Effector CD8-positive, alpha-beta T cell (primary cell): ENCODE results near the gene UTS2.

Experiments used
- DNase-seq: peaks from one replicate; lab custom pipeline; 2025; lab: John Stamatoyannopoulos, UW

Gene UTS2

DNA sequence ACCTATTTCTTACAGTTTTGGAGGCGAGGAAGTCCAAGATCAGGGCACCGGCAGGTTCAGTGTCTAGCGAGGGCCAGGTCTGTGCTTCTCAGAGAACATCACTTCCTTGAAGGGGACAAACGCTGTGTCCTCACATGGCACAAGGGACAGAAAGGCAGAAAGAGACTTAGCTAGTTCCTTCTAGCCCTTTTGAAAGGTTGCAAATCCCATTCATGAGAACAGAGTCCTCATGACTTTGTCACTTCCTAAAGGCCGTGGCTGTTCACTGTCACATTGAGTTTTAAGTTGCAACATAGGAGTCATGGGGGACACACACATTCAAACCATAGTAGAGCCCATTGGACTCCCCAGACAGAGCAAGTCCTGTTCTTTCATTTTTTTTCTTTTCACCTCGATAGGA lies 41.4 kb downstream of the UTS2 start:
- DNase-seq, result no peak

DNA sequence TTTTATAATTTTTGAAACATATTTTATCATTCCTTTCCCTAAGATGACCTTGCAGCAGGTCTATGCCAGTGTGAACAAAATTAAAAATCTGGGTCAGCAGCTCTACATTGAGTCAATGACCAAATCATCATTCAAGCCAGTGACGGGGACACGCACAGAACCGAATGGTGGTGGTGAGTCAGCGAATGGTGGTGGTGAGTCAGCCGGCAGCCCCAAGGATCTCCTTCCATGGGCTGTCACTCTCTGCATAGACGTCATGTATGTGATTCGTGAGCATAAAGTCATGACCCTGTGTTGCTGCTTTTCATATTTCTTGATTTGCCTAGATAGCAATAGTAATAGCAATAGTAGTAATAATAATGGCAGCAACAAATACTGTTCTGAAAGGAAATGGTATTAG lies 42.5 kb downstream of the UTS2 start:
- no peak for DNase-seq

DNA sequence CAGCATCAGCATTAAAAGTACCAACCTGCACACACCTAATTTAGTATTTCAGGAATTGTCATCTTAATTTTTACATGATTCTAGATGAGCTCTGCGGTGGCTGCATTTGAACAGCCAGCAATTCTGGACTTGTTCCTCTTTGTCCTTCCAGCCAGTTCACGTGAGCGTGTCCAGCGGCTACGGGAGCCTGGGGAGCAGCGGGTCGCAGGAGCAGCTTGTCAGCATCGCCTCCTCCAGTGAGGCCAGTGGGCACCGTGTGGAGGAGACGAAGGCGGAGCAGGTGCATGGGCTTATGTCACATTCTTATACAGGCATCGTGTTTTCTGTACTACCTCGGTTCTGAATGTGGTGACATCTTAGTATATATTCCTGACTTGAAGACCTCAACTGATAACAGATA lies 43.1 kb downstream of the UTS2 start:
- DNase-seq, result no peak

DNA sequence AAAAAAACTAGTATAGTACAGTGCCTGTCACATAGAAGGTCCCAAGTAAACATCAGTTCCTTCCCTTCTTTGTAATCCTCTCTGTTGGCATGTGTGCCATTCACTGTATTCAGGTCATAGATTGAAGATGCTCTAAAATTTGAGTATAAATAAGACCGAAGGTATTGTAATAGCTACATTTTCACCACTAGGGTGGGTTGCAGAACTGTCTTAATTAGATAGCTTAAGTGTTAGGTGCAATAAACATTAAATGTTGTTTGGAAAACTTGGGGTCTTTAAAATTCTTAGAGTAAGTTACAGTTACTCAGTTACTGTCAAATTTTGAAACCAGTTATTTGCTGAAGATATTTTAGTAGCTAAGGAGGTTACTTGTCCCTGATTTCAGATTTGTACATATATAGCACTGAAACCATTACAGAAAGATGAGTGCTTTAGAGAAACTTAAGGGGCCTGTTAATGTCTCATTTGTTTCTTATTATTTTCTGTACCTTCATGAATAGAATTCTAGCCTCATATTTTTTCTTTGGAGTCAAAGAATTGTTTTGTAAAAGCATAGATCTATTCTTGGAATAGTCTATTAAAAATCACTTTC lies 44.5 kb downstream of the UTS2 start:
- DNase-seq, result no peak

DNA sequence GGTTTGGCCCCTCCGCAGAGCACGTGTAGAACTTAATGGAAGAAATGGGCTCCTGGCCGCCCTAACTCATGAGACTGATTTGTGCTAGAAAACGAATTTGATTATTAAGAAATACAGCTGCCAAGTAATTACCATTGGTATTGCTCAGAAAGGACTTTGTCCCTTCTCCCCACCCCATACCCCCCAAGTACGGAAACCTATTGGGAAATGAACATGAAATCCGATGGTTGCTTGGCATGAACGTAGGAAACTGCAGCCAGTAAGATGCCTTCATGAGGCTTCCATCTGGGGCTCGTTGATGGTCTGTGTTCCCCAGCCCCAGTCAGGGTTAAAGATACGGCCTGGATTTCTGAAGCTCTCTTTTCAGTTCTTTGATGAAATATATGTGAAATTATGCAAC lies 47.4 kb downstream of the UTS2 start:
- DNase-seq, result no peak
